Loucy (cell line): ENCODE data around the gene TAS2R46.

Experiments
- H2AFZ ChIP-seq: fragments of 200-600 bp; sonication (generic); 2 replicates; pipeline ENCODE4 v1.6.0; 2016; ENCODE audit warnings: antibody characterized with exemption, mild to moderate bottlenecking, low read length, moderate library complexity
- H3F3A ChIP-seq: fragments of 200-600 bp; 2 replicates; pipeline ENCODE4 v1.6.0; 2016; ENCODE audit warnings: antibody characterized with exemption, low read depth, mild to moderate bottlenecking
- H3K27me3 ChIP-seq: fragments of 200-600 bp; sonication (generic); 2 replicates; pipeline ENCODE4 v1.6.1; 2014; ENCODE audit warnings: low read length, mild to moderate bottlenecking; ENCODE audit not compliant: insufficient read depth, poor library complexity, severe bottlenecking
- H3K36me3 ChIP-seq: fragments of 200-600 bp; sonication (generic); 2 replicates; pipeline ENCODE4 v1.6.1; 2016; ENCODE audit warnings: low read length; ENCODE audit not compliant: insufficient read depth
- H3K4me1 ChIP-seq: fragments of 200-600 bp; sonication (generic); 2 replicates; pipeline ENCODE4 v1.5.1; 2014; ENCODE audit warnings: low read length, mild to moderate bottlenecking; ENCODE audit not compliant: insufficient read depth, poor library complexity, severe bottlenecking
- H3K4me2 ChIP-seq: fragments of 200-600 bp; sonication (generic); 2 replicates; pipeline ENCODE4 v1.6.0; 2014; ENCODE audit warnings: antibody characterized with exemption, low read length, low read depth, mild to moderate bottlenecking; ENCODE audit not compliant: poor library complexity, severe bottlenecking
- H3K4me3 ChIP-seq: fragments of 200-600 bp; sonication (generic); 2 replicates; pipeline ENCODE4 v1.5.1; 2014; ENCODE audit warnings: low read length, mild to moderate bottlenecking, mixed read lengths; ENCODE audit not compliant: poor library complexity, severe bottlenecking
- H3K79me2 ChIP-seq: fragments of 200-600 bp; sonication (generic); 2 replicates; pipeline ENCODE4 v1.6.1; 2014; ENCODE audit warnings: low read length; ENCODE audit not compliant: insufficient read depth
- H3K9ac ChIP-seq: fragments of 200-600 bp; sonication (generic); 2 replicates; pipeline ENCODE4 v1.6.0; 2014; ENCODE audit warnings: mild to moderate bottlenecking, low read depth, low read length, moderate library complexity; ENCODE audit not compliant: poor library complexity, severe bottlenecking
- H3K9me2 ChIP-seq: fragments of 200-600 bp; sonication (generic); replicated peaks from 2 replicates; pipeline ENCODE4 v1.6.1; 2016; ENCODE audit warnings: low read depth, low read length, mixed read lengths
- H3K9me3 ChIP-seq: fragments of 200-600 bp; sonication (generic); 2 replicates; pipeline ENCODE4 v1.6.1; 2014; ENCODE audit warnings: mild to moderate bottlenecking, antibody characterized with exemption, low read length, low read depth; ENCODE audit not compliant: insufficient read depth
- H4K20me1 ChIP-seq: fragments of 200-600 bp; sonication (generic); 2 replicates; pipeline ENCODE4 v1.6.0; 2014; ENCODE audit warnings: antibody characterized with exemption, low read length, mild to moderate bottlenecking; ENCODE audit not compliant: insufficient read depth, poor library complexity, severe bottlenecking
- EZH2phosphoT487 ChIP-seq: fragments of 200-600 bp; IDR thresholded peaks from 2 replicates; pipeline ENCODE4 v1.6.1; 2018; ENCODE audit warnings: antibody characterized with exemption, mild to moderate bottlenecking, moderate library complexity, borderline replicate concordance
- TF ChIP-seq, protein P1 (sequence below): fragments of 200-600 bp; sonication (generic); conservative IDR thresholded peaks from 2 replicates; pipeline ENCODE4 v1.5.1; 2014; ENCODE audit warnings: mild to moderate bottlenecking, antibody characterized with exemption, low read length

Gene TAS2R46

DNA sequence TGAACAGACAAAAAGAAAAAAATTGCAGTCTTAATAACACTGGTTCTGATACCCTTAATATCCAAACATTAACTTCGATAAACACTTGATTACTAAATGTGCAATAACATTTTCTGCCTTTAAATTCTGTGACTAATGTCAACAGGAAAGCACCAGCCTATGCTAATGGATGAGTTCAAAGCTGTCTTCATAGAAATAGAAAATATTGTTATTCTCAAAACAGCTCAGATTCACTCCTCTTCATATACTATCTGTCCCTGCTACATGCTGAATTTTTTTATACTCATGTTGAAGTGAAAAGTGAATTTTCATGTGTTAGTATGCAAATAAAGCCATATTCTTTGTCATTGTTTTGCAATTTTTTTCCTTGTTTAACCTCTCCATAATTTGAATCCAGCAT is 16.2 kb upstream of the TAS2R46 start:
- Histone ChIP-seq H3K9ac (no peak overlapping the region), H3K4me2 (no peak overlapping the region), H2AFZ (no peak overlapping the region), H3K9me2 (no peaks in the 10 kb centered on the region), H3K4me3 (no peak overlapping the region), H4K20me1 (no peaks in the 10 kb centered on the region), H3F3A (no peaks in the 10 kb centered on the region), H3K27me3 (no peaks in the 10 kb centered on the region), H3K36me3 (no peaks in the 10 kb centered on the region), H3K4me1 (no peaks in the 10 kb centered on the region), H3K79me2 (no peaks in the 10 kb centered on the region), H3K9me3 (no peaks in the 10 kb centered on the region)
- TF ChIP-seq, protein P1, sequence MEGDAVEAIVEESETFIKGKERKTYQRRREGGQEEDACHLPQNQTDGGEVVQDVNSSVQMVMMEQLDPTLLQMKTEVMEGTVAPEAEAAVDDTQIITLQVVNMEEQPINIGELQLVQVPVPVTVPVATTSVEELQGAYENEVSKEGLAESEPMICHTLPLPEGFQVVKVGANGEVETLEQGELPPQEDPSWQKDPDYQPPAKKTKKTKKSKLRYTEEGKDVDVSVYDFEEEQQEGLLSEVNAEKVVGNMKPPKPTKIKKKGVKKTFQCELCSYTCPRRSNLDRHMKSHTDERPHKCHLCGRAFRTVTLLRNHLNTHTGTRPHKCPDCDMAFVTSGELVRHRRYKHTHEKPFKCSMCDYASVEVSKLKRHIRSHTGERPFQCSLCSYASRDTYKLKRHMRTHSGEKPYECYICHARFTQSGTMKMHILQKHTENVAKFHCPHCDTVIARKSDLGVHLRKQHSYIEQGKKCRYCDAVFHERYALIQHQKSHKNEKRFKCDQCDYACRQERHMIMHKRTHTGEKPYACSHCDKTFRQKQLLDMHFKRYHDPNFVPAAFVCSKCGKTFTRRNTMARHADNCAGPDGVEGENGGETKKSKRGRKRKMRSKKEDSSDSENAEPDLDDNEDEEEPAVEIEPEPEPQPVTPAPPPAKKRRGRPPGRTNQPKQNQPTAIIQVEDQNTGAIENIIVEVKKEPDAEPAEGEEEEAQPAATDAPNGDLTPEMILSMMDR, result no peak
- no peak for TF ChIP-seq EZH2phosphoT487

GRCh38 chr12:11075642-11076041 is 13.5 kb upstream of the TAS2R46 start:
- Histone ChIP-seq H2AFZ (no peak overlapping the region), H3F3A (no peaks in the 10 kb centered on the region), H3K9me3 (no peaks in the 10 kb centered on the region), H3K4me1 (no peaks in the 10 kb centered on the region), H3K9ac (no peak overlapping the region), H3K36me3 (no peaks in the 10 kb centered on the region), H4K20me1 (no peaks in the 10 kb centered on the region), H3K4me2 (no peak overlapping the region), H3K4me3 (no peak overlapping the region), H3K9me2 (no peaks in the 10 kb centered on the region), H3K79me2 (no peaks in the 10 kb centered on the region), H3K27me3 (no peaks in the 10 kb centered on the region)
- TF ChIP-seq EZH2phosphoT487, result no peak
- TF ChIP-seq, protein P1, result no peak

DNA sequence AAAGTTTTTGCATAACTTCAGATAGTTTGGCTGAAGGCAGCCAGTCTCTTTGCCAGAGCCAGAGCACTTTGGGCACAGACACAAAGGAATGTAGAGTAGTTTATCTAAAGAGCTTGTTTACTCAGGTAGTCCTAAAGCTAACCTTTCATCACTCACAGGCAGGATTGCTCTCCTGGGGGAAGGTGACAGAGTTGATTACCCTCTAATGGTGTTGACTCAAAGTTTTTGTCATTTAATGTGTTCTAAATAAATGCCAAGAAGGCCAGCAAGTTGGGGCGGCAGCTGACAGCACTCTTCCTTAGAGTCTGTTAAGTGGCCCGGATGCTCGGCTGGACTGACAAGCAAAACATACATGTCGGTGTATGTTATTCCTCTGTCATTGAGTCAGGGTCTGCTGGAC is 9.3 kb upstream of the TAS2R46 start:
- Histone ChIP-seq H3K9me2 (no peaks in the 10 kb centered on the region), H3K9me3 (no peaks in the 10 kb centered on the region), H2AFZ (no peak overlapping the region), H3K4me3 (no peak overlapping the region), H3K79me2 (no peaks in the 10 kb centered on the region), H3F3A (no peaks in the 10 kb centered on the region), H4K20me1 (no peaks in the 10 kb centered on the region), H3K4me1 (no peaks in the 10 kb centered on the region), H3K4me2 (no peak overlapping the region), H3K9ac (no peak overlapping the region), H3K27me3 (no peaks in the 10 kb centered on the region), H3K36me3 (no peaks in the 10 kb centered on the region)
- TF ChIP-seq EZH2phosphoT487, result no peak
- TF ChIP-seq, protein P1, result no peak
